ENCODE data around the gene ADGRB3.
"Not testable (repeated sequence)": the region's sequence is repeated elsewhere in the genome, so short reads cannot be mapped to it uniquely, and the experiment has no call there.

The ADGRB3 gene

DNA sequence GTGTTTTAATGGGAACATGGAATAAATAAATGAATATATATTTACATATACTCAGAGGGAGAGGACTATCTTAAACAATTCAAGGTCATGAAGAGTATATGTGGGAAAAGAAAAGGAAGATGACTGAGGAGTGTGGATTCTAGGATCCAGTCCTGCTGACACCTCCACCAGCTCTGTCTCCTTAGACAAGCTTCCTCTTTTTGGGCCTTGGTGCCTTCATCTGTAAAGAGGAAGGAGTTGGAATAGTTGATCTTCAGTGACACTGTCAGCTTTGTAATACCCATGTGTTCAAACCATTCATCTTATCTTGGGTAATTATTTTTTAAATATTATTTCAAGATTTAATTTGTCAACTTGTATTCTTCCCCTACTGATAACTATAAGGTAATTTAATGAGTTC lies 338.0 kb downstream of the ADGRB3 start:
- no peak for DNase-seq

DNA sequence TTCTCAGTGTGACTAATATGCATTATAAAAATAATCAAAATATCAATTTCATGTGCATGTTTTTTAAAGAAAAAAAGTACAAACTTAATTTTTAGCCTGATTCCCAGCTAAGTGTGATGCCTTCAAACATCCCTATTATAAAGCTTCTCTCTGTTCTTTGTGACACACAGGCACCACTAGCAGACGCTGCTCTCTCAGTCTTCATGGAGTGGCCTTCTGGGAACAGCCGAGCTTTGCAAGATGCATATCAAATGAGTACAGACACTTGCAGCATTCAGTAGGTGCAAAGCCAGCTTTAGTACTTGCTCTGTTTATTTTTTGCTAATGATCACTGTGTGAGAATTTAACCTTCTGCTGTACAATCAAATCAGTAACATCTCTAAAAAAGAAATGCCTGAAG lies 340.0 kb downstream of the ADGRB3 start:
- DNase-seq, result no peak

DNA sequence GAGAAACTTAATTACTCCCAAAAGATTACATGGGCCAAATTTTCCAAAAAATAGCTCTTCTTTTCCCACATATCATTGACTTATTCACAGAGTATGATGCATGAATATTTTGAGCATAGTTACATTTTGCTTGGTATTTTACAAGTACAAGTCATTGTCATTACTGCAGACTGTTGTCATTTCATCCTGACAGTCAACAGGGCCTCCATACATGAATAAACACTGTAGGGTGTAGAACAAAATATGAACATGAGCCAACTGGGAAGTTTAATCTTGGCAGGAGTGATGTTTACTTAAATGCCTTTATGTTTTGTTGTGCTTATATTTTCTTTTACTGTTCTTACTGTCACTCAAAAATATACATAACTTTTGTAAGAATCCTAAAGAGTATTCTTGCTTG lies 340.7 kb downstream of the ADGRB3 start:
- DNase-seq, result no peak

DNA sequence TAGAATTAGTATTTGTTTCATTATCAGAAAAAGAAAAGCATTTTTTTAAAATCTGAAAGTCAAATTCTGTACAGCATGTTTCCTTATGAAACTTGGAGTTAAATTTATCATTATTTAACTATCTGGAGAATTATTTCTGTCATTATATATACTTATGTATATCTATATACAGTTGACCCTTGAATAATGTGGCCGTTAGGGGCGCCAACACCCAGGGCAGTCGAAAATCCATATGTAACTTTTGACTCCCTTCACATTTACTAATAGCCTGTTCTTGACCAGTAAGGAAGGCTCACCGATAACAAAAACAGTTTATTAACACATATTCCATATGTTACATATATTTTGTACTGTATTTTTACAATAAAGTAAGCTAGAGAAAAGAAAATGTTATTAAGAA lies 341.2 kb downstream of the ADGRB3 start:
- DNase-seq, result no peak

DNA sequence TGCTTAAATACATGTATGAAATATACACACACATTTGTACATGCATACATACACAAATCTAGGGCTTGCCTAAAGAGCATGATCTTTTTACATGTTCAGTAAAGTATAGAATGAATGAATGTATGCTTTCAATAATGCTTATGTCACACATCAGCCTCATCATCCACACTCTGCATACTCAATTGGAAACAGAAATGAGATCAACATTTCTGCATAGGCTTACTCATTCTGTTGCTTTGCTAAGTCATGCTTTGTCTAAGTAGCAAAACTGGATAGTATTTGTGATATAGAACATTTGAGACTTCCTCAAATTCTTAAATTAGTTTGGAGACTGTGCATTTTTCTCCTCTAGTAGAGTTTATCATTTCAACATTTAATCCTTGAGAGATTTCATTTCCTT lies 343.3 kb downstream of the ADGRB3 start:
- no peak for DNase-seq

DNA sequence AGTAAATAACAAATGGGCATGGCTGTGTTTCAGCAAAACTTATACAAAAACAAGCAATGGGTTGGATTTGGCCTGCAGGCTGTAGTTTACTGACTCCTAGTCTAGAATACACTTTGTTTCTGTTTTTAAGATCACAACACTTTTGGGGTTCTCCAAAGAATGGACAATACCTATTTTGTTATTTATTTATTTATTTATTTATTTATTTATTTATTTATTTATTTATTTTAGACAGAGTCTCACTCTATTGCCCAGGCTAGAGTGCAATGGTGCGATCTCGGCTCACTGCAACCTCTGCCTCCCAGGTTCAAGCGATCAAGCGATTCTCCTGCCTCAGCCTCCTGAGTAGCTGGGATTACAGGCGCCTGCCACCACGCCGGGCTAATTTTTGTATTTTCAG lies 346.6 kb downstream of the ADGRB3 start:
- not testable (repeated sequence) for DNase-seq

DNA sequence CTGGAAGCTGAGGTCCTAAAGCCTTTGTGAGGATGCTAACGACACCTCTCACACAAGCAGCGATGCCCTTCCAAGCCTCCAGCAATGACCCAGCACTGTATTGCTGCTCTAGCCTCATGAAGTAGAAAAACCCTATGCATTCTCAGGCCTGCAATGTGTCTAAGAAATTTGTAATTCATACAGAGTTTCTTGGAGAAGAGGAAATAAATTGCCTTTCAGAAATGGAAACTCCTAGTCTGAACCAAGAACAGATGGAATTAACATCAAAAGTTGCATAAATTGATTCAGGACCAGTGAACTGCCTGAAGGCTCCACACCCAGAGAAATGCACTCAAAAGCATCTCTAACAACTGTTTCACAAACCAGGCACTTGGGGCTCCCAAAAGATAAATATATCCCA lies 353.6 kb downstream of the ADGRB3 start:
- DNase-seq, result no peak

DNA sequence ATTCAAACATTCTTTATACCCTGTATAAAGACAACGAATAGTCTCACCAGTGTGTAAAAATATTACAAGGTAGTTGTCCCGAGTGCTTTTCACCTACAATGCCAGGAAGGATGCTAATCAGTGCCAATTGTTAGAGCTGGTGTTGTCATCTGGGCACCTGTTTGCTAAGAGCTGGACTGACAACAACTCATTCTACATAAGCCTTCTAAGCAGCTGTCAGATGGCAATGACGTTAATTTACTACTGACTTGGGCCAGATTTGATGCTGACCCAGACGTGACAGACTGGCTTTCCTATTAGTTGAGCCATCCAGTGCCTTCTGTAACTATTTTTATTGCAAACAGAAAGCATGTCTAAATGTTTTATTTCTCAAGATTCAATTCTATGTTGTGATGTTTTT lies 355.2 kb downstream of the ADGRB3 start:
- DNase-seq, result no peak

DNA sequence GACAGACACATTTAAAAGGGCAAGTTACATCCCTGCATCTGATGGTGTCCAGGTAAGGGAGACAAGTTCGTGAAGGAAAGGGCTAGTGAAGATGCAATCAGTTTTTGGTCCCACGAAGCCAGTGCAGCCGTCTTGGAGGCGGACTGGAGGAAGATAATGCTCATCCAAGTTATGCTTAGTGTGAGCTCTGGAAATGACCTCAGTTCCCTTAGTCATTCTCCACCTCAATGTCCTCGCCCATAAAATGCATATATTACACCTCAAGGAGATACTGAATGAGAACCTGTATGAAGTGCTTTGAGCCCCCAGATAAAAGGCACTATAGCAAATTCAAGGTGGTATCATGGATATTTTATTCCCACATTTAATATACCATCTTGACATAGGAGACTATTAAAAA lies 358.8 kb downstream of the ADGRB3 start:
- DNase-seq, result no peak

DNA sequence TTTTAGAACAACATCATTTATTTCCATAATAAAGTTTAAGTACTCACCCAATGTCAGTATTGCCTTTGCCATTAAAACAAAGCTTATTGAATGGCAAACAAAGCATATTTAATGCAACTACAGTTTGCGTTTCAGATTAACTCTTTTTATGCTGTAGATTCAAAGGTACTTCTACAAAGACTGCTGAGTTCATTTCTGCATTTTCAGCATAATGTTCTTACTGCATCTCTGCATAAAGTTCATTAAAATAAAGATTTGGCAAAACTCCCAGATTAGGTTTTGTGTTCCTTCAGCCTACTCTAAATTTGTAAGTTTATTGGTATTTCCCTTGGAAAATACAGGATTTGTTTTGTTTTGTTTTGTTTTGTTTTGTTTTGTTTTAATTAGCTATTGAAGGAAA lies 359.4 kb downstream of the ADGRB3 start:
- DNase-seq, result no peak

DNA sequence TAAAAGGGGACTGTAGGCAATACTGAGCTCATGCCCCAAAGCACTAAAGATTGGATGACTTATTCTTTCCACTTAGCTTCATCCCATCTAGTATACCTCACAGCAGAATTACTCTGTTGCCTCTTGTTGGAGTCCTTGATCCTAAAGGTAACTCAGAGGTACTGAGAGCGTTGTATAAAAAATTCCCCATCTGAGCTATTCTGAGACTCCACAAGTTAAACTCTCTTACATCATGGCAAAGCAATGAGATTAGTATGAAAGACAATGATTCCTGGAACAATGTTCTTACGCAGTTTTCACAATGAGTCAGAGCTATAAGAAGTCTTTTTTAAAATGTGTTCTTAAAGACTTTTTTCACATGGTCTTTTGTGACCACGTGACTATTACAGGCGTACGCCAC lies 370.1 kb downstream of the ADGRB3 start:
- DNase-seq, result no peak

DNA sequence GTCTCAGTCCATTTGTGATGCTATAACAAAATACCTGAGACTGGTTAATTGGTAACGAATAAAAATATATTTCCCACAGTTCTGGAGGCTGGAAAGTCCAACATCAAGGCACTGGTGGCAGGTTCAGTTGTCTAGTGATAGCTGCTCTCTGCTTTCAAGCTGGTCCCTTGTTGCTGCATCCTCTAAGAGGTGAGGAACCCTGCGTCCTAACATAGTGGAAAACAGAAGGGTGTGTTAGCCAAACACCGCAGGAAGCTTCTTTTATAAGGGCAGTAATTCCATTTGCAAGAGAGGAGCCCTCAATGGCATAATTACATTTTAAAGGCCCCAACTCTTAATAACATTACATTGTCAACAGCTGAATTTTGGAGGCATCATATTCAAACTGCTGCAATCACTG lies 372.7 kb downstream of the ADGRB3 start:
- DNase-seq, result no peak

DNA sequence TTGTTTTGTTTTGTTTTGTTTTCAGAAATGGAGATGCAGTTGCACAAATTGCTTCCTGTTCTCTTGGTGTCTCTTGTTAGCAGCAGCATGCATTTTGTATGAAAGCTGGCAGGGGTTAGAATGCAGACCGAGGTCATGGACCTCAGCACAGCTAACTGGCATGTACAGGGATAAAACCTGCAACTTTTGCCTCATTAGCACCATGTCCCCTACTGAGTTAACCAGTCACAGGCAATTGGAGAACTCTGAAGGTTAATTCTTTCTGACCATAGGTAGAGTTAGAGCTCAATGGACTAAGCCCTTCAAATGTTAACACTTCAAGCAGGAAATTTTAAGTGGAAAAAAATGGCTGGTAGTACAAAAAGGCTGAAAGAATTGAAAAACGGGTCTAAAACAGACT lies 377.1 kb downstream of the ADGRB3 start:
- no peak for DNase-seq

DNA sequence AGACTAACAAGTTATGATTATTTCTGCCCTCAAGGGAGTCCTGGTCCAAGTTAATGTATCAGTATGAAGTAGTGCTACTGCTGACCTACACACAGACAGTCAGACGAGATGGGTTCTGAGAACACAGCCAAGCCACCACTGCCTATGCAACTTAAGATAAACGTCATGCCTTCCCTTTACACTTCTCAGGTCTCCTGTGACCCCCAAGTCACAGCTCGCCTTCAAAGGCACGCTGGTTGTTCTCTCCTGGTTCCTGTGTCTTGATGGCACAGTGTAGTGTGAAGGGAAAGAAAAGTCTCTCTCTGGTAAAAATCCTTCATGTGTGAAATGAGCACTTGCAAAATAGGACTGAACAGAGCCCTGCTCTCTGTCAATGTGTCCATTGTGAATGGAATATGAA lies 377.8 kb downstream of the ADGRB3 start:
- DNase-seq, result no peak

DNA sequence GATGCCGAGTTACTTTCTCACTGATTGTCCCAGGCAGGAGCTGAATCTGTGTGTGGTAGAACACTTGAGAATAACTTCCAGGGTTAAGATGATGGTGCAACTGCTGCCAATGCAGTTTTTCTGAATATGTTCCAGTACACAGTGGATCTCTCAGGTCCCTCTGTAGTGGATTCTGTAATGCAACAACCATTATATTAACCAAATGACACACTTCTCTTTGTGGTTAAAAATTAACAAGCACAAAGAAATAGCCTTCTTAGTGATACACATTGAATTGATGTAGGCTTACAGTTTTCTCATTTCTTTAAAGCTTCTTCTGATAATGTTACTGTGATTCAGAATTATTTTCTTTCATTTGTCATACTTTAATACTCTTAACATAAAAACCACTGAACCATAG lies 383.8 kb downstream of the ADGRB3 start:
- no peak for DNase-seq

DNA sequence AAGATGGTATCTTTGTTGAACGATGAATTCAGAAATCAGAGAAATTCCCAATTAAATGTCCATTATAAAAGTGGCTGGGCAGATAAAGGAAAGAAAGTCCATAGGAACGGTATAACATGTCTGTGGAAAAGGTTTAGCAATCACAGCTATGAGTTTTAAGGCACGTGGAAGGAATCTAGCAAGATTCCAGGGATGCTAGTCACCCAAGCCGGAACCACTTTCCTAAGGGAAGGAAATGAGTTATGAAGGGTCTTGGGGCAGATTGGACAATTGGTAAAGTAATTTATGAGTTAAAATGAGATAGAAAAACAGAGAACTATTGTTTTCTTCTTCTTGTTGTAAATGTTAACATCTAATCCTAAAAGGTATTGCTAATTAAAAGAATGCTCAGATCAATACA lies 384.8 kb downstream of the ADGRB3 start:
- DNase-seq, result no peak

DNA sequence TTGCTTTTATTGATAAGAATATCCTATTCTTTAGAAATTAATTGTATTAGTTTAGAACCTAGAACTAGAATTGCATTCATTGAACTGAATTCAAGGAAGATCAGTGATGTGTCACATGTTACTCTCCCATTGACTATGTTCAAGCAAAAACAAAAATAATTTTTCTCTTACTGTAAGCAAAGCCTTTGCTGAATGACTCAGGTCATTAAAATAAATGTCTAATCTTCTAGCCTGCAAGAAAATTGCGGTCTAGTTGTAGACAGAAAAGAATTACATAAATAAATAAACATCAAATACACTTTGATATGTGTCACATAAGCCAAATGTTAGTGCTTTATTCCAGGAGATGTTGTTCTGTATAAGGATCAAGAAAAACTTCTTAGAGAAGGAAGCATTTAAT lies 387.9 kb downstream of the ADGRB3 start:
- no peak for DNase-seq

DNA sequence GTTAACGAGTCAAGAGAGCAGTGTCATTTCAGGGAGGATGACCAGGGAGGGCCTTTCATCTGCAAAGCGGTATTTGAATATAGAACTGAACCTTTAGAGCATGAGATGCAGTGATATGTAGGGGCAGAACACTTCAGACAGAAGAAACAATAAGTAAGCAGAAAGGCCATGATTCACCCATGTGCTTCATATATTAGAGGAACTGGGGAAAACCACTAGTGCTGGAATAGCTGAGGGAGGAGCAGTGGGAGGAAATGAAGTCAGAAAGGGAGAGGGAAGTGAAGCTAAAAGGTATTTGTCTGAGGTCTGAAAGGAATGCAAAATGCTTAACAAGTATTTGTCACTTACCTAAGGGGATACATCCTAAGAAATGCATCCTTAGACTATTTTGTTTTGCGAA lies 391.2 kb downstream of the ADGRB3 start:
- no peak for DNase-seq

DNA sequence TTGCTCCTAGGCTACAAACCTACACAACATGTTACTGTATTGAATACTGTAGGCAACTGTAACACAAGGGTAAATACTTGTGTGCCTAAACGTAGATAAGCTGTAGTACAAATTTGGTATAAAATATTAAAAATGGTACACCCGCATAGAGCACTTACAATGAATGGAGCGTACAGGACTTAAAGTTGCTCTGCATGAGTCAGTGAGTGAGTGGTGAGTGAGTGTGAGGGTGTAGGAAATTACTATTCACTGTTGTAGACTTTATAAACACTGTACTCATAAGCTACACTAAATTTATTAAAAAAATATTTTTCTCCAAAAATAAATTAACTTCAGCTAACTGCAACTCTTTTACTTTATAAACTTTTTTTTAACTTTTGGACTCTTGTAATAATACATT lies 391.6 kb downstream of the ADGRB3 start:
- no peak for DNase-seq

DNA sequence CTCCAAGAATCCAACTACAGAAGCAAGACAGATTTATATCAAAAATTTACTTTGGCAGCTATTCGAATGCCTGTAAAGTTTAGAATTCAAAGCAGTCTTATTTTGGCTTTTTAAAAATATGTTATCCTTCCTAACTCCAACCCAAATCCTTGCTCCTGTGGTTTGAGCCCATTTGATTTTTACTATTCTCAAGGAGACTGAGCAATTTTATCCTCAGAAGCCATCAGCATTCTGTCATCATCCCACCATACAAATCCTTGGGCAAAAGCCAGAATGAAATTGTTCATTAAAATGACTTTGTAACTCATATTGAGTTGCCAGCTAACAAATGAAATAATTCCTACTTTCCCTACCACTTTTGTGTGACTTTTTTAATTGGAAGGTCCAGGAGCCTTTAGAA lies 392.8 kb downstream of the ADGRB3 start:
- DNase-seq, result no peak

DNA sequence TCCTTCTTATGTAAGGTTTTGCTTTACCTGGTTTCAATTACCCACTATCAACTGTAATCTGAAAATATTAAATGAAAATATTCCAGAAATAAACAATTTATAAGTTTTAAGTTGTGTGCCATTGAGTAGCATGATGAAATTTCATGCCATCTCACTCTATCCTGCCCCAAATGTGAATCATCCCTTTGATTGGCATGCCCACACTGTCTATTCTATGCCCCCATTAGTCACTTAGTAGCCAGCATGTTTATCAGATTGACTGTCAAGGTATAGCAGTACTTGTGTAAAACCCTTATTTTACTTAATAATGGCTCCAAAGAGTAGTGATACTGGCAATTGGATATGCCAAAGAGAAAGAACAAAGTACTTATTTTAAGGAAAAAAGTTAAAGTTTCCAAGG lies 403.8 kb downstream of the ADGRB3 start:
- DNase-seq, result no peak

DNA sequence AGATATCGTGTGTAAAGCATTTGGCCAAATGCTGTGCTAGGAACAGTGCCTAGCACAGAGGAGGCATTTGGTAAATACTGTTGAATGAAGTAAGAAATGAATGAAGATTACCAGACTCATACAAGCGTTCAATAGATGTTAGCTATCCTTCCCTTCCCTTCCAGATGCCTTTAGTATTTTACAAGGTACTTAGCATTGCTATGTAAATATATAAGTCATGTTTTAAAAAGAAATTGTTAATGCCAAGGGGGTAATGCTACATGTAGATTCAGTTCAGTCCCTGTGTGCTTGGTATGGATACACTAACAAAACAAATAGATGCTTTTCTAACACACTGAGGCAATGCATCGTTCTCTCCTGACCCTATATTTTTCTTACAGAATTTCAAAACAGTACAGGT lies 407.2 kb downstream of the ADGRB3 start:
- no peak for DNase-seq

DNA sequence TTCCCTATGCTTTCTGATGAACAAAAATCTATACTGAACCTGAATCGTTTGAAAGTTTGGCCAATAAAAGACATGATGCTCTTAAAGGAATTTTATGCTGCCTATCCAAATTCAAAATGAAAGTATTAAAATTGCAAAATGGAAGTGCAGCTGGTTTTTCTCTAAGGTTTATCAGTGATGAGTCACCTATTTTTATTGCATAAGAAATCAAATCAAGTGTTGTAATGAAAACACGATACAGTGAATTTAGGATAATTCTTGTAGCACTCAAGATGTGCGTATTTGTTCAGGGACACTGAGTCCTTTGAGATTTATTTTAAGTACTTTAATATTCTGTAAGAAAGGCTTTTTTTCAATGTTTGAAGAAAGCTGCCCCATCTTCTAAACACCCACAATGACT lies 409.5 kb downstream of the ADGRB3 start:
- DNase-seq, result no peak

DNA sequence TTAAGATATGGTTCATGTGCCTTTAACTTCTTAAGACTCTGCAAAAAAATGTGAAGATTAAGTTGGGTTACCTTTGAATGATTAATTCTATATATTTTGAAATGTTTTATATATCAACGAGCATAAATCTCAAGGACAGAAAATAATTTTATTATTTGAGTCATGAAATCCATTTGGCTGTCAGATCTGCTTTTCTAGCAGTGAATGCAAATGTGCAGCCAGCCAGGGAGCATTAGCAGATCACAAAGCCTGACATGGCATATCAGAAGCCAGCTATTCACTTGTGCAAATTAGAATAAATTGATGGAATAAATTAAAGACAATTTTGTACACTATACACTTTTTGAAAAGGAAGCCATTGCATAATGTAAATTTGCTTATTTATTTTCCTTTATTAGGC lies 424.3 kb downstream of the ADGRB3 start:
- no peak for DNase-seq

DNA sequence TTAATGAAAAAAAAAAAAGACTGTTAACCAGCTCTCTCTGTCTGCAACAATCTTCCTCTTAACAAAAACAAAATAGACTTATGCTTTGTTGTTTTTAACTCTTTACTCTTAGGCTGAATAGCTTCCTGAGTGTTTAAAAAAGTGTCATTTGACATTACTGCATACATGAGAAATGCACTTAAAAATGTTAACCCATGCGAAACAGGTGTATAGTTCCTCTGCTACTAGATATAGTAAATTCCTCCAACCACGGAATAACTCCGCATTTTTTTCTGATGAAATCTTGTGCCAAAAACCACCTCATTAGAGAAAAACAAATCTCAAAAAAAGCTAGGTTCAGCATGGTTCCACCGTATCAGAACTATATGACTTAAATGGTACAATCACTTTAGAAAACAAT lies 426.0 kb downstream of the ADGRB3 start:
- DNase-seq, result no peak

DNA sequence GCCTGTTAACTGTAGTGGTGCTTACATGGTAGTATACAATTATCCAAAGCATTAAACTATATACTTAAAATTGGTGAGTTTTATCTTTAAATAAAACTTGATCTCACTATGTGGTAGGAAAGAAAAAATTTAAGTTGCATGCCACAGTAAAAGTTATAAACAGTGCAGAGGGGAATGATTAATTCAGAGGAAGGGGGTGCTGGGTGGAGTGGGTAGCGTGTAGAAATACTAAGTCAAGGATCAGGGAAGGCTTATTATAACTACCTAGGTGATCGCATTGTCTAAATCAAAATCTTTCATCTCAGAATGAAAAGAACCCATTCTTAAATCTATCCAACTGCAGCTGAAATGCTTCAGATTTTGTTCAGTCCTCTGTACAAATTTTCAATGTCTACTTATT lies 428.3 kb downstream of the ADGRB3 start:
- DNase-seq, result no peak

DNA sequence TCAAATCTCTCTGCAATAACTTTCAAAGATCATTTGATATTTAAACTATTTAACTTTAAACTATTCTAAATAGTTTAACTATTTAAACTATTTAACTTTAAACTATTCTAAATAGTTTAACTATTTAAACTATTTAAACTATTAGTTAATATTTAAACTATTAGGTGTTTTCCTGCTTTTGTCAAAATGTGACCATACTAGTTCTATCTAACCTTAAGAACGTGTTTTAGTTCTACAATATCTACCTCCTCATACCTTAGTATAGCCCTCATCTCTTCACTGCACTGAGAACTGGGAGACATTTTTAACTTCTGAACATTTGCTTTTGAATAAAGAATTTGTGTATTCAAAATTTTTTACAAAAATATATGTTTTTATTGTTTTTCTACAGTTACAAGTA lies 429.1 kb downstream of the ADGRB3 start:
- no peak for DNase-seq
